ENCODE measurements around the gene OR2H1.

OR2H1 gene

DNA sequence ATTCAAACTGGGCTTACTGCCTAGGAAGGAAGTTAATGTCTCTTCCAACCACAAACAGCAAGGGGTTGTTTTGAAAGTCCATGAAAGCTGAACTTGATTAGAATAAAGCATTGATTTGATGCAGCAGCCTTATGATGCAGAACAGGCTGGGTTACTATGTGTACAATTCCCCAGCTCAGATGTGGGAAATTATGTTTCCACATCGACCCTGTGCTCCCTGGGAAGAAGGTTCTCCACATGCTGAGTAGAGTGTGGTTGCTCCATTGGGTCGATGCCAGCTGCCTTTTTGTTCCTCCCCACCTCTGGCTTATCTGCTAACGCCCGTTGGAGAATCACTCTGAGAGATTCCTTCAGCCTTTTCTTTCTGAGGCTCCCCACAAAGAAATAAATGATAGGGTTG is 29.6 kb downstream of the OR2H1 start:
- DNase-seq, result no peak

DNA sequence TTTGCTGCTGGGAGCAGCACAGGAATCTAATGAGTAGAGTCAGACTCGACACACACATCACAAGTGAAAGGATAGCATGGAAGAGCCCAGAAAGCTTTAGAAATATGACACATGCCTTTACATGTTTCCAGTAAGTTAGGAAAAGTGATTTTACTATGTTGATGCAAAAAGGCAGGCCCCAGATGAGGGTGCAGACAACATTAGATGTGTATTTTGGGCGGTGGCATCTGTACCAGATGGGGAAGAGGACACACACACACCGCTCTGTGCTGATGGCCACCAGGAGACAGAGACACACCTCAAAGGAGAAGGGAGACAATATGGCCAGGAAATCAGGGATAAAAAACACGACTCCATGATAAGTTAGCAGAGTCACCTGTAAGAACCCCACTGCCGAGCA is 30.2 kb downstream of the OR2H1 start:
- DNase-seq, result no peak

DNA sequence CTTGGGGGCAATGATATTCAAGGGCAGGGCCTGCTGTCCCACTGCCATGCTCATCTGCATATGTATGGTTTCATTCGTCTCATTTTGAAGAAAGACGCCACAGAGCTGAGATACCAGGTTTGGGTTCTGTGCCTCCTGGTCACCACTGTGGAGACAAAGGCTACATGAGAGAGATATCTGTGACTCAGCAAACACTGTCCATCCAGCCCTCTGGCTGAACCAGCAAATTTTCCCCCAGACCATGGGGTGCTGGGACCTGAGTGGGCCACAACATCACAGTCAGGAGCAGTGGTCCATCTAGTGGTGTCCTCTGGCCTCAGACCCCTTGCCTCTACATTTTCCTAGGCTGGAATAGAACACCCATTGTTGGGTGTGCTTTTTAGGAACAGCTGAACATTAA is 30.7 kb downstream of the OR2H1 start, which contains the start of gene MAS1L:
Gene MAS1L (minus strand): TSS at position 297 of the 400 bp plus-strand sequence. CDS start 54 bp downstream, at position 243.
- DNase-seq, result no peak

DNA sequence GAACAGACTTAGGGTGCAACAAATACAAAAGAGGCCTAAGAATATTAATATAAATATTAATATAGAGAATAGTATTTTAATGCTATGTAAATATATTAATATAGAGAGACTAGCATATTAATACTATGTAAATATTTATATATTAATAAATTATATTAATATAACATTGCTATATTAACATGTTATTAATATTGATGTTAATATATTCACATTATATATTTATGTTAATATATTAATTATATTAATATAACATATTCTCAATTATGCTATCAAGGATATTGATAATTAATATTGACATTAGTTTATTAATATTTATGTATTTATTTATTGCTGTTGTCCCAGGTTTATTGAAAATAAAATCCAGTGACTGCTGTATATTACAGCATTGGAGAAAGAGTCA is 31.9 kb downstream of the OR2H1 start:
- no peak for DNase-seq

DNA sequence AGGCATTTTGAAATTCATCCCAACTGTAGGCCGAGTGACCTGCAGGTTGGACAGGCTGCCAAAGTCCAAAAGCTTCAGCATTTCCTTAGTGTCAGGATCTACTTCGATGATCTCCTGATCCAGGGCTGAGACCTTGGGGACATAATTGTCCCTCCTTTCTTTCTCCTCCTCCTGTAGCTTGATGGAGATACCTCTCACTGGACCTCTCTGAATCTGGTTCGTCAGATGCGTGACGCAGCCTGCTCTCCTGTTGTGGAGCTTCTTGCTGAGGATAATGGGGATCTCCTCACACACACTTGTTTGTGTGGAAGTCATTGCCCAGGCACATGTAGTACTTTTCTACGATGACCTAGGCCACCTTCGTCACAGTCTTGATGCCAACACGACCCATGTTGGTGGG is 32.3 kb downstream of the OR2H1 start:
- no peak for DNase-seq

DNA sequence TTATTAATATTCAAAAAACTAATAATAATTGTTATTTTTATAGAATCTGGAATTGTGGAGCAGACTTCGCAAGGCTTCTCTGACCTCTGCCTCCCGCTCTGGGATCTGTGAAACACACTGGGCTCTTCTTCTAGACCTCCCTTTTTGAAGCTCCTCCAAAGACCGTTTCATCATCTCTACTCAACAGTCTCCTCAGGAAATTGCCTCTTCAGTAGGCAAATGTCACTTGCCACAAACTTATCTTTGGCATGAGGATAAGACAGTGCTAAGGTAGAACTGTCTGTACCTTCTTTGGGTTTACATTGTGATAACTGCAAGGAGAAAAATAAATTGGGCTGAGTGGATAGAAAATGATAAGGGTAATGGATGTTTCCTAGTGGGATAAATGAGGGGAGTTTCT is 33.1 kb downstream of the OR2H1 start:
- DNase-seq, result no peak

DNA sequence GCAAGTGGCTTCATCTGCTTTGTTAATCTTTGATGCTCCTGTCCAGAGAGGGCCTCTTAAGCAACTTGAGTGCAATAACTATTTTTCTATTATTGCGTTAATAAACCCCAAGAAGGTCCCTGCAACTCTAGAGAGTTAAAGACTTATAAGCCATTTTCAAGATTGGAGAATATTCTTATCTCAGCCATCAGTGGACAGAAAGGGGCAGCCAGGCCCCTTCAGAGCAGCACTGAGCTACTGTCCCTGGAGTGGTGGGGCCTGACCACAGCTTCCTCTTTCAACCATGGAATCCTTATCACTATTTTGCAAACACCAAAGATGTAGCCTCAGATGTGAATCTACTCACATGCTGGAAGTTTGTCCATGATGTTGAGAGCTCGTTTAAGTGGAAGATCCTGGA is 33.6 kb downstream of the OR2H1 start:
- no peak for DNase-seq

DNA sequence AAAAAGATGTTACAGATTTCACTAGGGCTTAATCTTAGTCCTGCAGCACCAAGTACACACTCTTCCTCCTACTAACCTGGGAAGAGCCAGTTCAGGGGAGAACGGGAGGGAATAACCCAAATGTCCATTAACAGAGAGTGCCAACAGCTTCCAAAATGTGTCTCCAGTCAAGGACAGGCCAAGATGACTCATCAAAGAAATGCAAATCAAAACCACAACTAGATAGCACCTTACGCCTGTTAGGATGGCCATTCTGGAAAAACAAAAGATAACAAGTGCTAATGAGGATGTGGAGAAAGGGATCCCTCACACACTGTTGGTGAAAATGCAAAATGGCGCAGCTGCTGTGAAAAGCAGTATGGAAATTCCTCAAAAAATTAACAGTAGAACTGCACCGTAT is 34.6 kb downstream of the OR2H1 start:
- DNase-seq, result no peak

DNA sequence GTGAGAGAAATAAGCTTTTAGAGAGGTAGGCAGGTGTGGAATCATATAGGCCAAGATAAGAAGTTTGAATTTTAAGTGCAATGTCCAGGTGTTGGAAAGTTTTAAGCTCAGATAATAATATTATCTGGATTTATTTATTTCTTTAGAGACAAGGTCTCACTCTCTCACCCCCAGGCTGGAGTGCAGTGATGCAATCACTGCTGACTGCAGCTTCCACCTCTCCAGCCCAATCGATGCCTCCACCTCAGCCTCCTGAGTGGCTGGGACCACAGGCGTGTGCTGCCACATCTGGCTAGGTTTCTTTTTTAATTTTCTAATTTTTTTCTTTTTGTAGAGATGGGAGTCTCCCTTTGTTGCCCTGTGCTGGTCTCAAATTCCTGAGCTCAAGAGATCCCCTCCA is 36.3 kb downstream of the OR2H1 start:
- no peak for DNase-seq

DNA sequence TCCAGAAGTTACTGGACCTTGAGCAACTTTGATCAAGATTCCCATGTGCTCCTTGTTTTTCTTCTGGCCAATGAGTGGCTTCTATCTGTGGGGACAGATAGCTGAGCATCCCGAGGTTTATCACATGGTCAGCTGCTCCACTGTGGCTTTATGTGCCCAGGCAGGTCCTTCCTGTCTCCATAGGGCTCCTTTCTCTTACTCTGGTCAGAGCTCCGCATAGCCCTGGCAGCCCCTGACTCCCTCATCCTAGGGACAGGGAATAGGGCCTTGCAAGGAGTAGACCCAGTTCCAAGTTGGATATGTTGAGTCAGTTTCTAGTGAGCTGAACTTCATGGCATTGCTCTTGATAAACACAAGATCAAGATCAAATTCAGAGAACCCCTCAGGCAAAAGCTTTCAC is 37.2 kb downstream of the OR2H1 start:
- DNase-seq, result no peak

DNA sequence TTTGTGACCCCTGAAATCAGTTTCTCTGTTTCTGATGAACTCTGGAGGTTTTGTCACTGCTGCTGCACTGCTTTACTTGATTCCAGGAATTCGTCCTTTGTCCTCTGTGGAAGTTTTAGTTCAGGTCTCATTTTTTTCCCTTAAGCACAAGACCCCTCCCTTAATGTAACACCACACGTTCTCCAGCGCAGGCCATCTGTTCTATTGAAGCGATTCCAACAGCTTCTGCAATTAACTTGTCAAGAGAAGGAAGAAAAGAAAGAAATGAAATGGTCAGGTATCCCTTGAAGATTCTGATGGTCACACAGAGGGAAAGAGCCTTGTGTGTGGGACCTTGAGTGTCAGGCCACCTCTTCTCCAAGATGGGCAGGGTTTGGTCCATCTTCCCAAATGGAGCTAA is 38.6 kb downstream of the OR2H1 start:
- no peak for DNase-seq

DNA sequence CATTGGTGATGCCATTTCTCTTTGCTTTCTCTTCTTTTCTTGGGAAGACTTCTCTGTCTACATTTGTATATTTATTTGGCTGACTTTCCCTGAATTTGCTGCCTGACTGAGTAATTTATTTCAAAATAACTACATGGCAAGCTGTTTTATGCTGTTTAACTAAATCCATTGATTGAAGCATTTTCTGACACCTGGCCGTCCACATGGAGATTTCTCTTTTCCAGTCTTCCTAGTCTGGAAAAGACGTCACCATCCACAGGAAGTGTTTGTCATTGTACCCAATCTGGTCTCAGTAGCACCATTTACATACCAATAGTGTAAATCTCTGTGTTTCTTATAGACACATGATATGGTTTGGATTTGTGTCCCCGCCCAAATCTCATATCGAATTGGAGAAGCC is 40.0 kb downstream of the OR2H1 start:
- no peak for DNase-seq

DNA sequence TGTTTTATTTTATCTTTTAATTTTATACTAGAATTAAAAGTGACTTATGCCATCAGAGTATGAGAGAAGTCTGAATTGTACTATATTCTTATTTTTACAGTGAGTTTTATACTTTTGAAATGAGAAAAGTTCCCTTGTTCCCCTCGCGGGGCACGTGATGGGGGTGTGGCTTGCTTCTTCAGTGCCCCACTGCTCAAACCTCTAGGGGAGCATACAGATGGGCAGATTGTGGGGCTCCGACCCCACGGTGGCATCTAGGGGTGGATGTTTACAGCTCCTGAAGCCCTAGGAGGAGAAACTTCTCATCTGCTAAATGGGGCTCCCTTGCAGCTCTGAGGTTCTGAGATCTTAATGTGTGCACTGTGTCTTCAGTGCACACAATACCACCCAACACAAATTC is 42.7 kb downstream of the OR2H1 start:
- no peak for DNase-seq

DNA sequence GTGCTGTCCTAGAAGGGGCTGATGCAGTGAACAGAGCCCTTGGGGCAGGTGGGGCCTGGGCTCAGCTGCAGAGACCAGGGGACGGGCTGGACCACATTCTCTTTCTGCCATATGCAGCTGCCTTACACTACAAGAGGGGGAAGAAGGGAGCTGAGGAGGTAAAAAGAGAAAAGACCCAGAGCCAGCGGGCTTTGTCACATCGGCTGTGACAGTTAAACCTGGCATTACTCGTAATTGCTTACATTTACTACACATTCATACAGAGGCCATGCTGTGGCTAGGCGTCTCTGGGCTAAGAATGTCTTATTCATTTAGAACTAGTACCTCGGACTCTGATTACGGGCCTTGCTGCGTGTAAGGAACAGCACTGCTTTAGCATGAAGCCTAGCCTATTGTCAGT is 43.6 kb downstream of the OR2H1 start:
- no peak for DNase-seq

DNA sequence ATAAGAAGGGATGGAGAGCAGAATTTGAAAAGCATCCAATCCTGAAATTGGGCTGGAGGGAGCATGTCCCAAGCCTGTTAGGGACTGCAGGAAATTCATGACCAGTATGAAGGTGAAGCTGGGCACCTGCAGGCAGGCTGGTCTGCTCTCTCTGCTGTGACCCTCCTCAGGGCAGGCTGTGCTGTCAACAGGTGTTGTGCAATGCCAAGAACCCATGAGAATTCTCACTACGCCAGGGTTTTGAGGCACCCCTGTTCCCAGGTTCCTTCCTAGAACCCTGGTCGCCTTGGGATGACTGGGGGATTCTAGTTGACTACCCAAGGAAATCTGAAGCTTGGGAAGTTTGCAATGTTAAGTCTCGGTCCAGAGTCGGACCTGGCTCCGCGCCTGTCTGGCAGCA is 44.2 kb downstream of the OR2H1 start:
- no peak for DNase-seq

DNA sequence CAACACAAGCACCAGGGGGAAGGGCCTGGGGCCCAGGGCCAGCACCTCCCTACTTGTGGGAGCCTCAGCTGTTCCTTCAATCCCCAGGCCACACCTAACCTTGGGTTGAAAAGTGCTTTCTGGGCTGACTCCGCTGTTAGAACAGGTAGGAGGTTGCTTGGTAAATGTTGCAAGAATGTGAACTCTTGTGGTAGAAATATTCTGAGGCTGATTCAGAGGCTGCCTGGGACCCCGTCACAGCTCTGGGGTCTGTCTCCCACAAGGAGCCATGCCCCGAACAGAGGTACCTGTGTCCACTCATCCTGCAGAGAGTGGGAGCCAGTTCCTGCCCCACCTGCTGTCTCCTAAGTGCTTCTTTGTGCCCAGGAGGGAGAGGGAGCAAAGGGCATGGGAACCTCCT is 45.2 kb downstream of the OR2H1 start:
- no peak for DNase-seq

DNA sequence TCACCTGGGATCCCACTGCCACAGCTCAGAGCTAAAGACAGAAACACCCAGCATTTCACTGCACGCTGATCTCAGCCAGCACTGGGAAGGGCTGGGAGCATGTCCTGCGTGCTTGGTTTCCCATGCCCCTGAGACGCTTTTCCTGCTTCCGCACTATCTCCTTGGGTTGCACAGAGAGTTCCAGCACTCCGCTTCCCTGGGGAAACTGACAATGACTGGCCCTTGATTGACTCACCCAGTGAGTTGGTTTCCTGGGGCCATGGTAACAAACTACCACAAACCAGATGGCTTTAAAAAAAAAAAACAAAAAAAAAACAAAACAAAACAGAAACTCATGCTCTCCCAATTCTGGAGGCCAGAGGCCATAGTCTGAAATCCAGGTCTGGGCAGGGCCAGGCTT is 45.6 kb downstream of the OR2H1 start:
- peak; percentile 6 for DNase-seq

DNA sequence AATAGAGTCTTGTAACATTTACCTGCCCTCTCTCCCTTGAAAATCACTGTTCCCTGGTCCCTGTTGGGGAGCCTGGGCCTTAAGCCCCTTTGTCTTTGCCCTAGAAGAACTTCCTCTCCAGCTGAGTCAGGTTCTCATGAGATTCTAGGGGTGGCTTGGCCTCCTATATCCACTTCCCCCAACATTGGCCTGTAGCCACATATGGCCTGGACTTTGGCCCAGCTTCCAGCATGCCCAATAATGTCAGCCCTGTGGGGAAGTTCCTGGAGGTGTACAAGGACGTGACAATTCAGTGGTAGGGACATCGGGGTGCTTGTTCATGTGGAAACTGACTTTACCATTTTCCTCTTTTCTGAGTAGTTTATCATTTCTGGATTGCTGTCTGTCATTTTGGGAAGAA is 48.0 kb downstream of the OR2H1 start:
- DNase-seq, result no peak

DNA sequence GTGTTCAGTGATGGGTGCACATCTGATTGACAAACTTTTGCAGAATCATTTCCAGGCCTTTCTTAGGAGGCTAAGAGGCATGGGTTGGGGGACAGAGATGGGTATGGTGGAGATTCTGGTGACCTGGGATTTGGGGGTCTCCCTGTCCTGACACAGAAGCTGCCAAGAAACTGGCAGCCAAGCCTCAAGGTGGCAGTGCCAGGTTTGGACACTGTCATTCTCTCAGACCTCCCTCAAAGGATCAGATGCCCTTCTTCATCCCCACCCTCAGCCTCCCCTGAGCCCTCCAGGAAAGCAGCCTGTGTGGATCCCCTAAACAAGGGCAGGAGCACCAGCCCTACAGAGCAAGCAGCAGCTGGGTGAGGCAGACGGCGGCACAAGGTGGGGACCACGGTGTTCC is 48.9 kb downstream of the OR2H1 start:
- no peak for DNase-seq

DNA sequence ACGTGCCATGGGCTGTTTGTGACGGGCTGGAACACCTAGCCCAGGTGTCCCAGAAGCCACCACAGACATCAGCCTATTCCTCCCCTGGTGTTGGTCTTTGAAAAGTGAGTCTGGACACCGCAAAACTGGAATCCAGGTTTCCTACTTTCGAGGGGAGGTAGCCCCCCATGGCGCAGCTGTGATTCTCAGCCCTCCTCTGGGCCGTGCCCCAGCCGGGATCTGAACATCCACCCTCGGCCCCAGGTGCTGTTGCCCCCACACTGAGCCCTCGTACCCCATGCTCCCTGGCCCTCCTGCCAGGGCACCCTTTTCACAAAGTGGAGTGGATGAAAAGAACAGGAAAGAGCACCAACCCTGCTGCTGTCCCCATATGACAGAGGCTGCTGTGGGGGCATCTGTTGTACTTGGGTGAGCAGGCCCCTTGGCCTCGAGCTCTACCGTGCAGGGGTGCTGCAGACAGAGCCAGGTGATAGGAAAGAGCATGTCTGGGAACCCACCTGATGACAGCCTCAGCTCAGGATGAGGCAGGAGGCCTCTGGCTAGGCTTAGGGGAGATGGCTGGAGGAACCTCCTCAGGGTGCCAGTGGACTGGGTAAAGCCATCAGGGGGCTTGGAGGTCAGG is 49.6 kb downstream of the OR2H1 start:
- no peak for DNase-seq

DNA sequence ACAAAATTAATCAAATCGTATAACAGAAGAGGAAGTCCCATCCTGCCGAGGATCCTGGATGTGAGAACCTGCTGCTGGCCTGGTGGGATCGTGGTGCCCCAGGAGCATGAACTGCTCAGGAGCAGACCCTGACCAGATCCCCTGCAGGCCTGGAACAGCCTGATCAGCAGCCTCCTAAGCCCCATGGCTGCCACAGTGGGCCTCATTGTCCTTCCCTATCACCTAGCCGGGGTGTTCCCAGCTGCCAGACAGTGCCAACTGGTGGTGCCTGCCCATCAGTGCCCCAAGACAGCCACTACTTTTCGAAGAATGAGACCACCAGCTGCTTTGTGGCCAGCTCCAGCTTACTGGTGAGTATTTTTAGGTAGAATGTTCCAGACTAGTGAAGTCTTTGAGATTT is 50.4 kb downstream of the OR2H1 start:
- DNase-seq, result no peak

DNA sequence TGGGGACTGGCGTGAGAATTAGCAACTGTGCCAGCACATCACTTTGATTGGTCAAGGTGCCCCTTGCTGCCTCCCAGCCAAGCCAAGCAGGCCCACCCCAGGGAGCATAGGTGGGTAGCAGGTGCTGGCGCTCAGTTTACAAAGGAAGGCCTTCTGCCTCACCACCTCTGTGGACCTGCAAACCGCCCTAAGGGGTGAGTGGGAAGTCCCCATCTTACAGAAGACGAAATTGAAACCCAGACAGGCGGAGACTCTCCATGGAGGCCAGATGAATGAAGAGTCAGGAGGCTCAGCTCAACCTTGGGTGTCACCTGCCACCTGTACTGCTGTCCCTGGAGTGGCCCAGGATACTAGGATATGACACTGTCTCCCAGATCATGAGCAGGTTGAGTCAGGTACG is 52.3 kb downstream of the OR2H1 start:
- no peak for DNase-seq

DNA sequence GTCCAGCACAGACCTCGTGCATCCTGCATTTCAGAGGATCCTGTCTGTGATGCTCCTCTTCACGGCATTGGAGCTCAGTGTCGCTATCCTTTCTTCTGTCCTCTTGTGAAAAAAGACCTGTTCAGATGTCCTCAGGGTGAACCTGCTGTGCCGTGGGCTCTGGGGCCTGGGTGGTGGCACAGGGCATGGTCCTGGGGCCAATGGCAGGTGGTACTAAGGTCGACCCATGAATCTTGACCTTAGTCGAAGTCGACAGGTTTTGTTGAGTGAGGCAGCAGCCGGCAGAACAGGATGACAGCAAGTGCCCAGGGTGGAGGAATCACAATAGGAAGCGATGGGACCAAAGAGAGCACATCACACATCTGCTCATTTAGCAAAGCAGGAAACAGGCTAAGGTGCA is 52.8 kb downstream of the OR2H1 start:
- no peak for DNase-seq

DNA sequence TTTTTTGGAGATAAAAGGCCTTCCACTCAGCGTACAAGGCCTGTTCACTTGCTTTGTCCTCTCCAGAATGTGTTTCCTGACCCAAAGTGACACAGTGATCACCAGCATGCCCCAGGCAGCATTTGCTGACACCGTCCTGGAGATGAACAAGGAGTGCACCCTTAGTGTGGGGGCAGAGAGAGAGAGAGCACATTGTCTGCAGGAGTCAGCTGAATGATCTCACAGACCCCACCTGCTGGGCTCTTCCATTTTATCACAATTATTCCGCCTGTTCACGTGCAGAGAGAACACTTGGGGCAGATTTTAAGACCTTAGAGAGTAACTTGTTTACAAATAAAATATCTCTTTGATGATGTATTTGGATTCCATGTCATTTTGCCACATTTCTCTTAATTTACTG is 53.2 kb downstream of the OR2H1 start:
- DNase-seq, result no peak

DNA sequence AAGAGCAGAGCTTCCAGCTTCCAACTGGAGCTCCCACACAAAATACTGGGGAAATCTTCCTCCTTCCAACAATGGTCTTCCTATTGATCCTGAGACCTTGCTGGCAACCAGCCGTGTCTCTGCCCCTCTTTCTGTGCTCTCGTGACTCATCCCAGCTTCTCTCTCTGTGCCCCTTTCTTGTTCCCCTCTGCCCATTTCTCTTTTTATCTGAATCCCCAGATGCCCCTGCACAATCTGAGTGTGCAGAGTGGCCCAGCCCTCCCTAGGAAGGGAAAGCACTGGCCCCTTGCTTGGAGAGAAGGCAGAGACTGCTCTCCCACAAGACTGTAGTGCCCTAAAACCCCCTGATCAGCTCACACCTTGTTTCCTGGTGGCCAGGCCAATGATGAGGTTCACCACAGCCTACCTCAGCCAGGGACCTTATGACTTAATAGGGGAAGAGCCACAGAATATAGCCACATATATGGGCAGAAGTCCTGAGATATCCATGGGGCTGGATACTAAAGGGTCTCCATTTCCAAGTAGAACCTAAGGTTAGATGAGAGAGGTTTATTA is 53.9 kb downstream of the OR2H1 start:
- DNase-seq, result no peak
